K562 (cell line): Measurements from ENCODE around the gene COQ4. TPM values are rescaled to one million over a fixed set of nuclear protein-coding genes. Genes with fewer than 3 reads are reported as not detected.
A peak's percentile ranks its signal among the peaks of the same experiment; 100 is the strongest.

ENCODE experiments used
- ATAC-seq: fragments of 200-7000 bp; cut with Tn5 transposase; 3 replicates; pipeline ENCODE4 v1.9.1; 2020; ENCODE audit warnings: moderate library complexity
- BruUV-seq: library from RNA; stranded (reverse); fragments of 400-500 nt; replicated peaks from 2 replicates; lab custom pipeline; 2021; lab: Mats Ljungman, UMichigan
- CTCF ChIA-PET: fragments of 300-600 bp; formaldehyde crosslinking; extraction: SDS; loops from one replicate; lab custom pipeline; 2021; ENCODE audit warnings: low intra/inter-chr PET ratio; lab: Yijun Ruan, JAX
- POLR2A ChIA-PET: fragments of 300-600, 350-650 bp; sonication (Branson Sonifier 250); formaldehyde crosslinking; extraction: SDS; loops from one replicate; lab custom pipeline; 2021; ENCODE audit warnings: antibody characterized with exemption, inconsistent platforms; lab: Yijun Ruan, JAX
- DNase-seq, 4 experiments: peaks; one replicate each; pipeline versions ENCODE4 v3.0.0 to v3.0.0-alpha.2; 2011 to 2018; ENCODE audit warnings: low spot score in 3 of 4, mixed read lengths in 3 of 4; ENCODE audit errors: extremely low read depth in 1 of 4
- FAIRE-seq: peaks from 2 replicates; lab custom pipeline; 2011; peaks lifted over from hg19 to GRCh38; lab: Jason Lieb, UNC
- H2AFZ ChIP-seq: 2 replicates; pipeline ENCODE4 v1.6.0; 2011; ENCODE audit warnings: low read depth, low read length, control low read depth, inconsistent platforms
- H3K27ac ChIP-seq: fragments of 200-600 bp; 3 replicates; pipeline ENCODE4 v1.8.0; 2011; ENCODE audit warnings: low read depth, mild to moderate bottlenecking, control low read depth, inconsistent platforms, low read length, moderate library complexity, mixed read lengths; ENCODE audit errors: extremely low read depth
- H3K27me3 ChIP-seq, 2 experiments: fragments of 300-600 bp in 1 of 2; 2 replicates in 1 of 2; 3 replicates in 1 of 2; pipeline versions ENCODE4 v1.6.0 to v1.8.0; 2011; ENCODE audit warnings: inconsistent platforms in 2 of 2, low read length in 2 of 2, mild to moderate bottlenecking in 1 of 2, mixed read lengths in 1 of 2, moderate library complexity in 1 of 2; ENCODE audit not compliant: control insufficient read depth in 2 of 2, insufficient read depth in 2 of 2
- H3K36me3 ChIP-seq: fragments of 300-600 bp; 3 replicates; pipeline ENCODE4 v1.8.0; 2011; ENCODE audit warnings: mild to moderate bottlenecking, low read length, inconsistent platforms; ENCODE audit not compliant: control insufficient read depth, insufficient read depth
- H3K4me1 ChIP-seq, 2 experiments: fragments of 200-600 bp in 1 of 2; replicated peaks in 1 of 2; 2 replicates in 1 of 2; 3 replicates in 1 of 2; pipeline versions ENCODE4 v1.5.1 to v1.8.0; 2011; ENCODE audit warnings: inconsistent platforms in 2 of 2, low read length in 2 of 2, mild to moderate bottlenecking in 1 of 2, mixed read lengths in 1 of 2, moderate library complexity in 1 of 2; ENCODE audit not compliant: control insufficient read depth in 2 of 2, insufficient read depth in 2 of 2
- H3K4me2 ChIP-seq: 2 replicates; pipeline ENCODE4 v1.6.1; 2011; ENCODE audit warnings: low read length, control low read depth, inconsistent platforms, mixed read lengths; ENCODE audit not compliant: insufficient read depth
- H3K4me3 ChIP-seq: fragments of 200-600 bp; sonication (generic), shearing (Covaris generic); 2 replicates; pipeline ENCODE4 v1.5.1; 2016; ENCODE audit warnings: control low read depth, inconsistent platforms
- H3K79me2 ChIP-seq: fragments of 200-600 bp; 3 replicates; pipeline ENCODE4 v1.8.0; 2011; ENCODE audit warnings: low read length, inconsistent platforms; ENCODE audit not compliant: control insufficient read depth, insufficient read depth
- H3K9ac ChIP-seq, 2 experiments: 2 replicates each; pipeline versions ENCODE4 v1.6.0 to v1.6.1; 2011; ENCODE audit warnings: low read depth in 2 of 2, low read length in 2 of 2, control low read depth in 1 of 2, inconsistent platforms in 1 of 2, mild to moderate bottlenecking in 1 of 2, mixed read lengths in 1 of 2; ENCODE audit not compliant: insufficient read depth in 1 of 2
- H3K9me1 ChIP-seq: one replicate; pipeline ENCODE4 v1.6.0; 2011; ENCODE audit warnings: inconsistent platforms, mild to moderate bottlenecking, low read length, moderate library complexity; ENCODE audit not compliant: control insufficient read depth, insufficient read depth
- H3K9me3 ChIP-seq: replicated peaks from 2 replicates; pipeline ENCODE4 v1.5.1; 2011; ENCODE audit warnings: low read depth, low read length, inconsistent platforms; ENCODE audit not compliant: control insufficient read depth, insufficient read depth
- H4K20me1 ChIP-seq: replicated peaks from 2 replicates; pipeline ENCODE4 v1.6.1; 2011; ENCODE audit warnings: low read length, inconsistent platforms, mixed read lengths; ENCODE audit not compliant: control insufficient read depth, insufficient read depth
- FOSL1 ChIP-seq: fragments of 200-800 bp; sonication (Bioruptor generic); conservative IDR thresholded peaks from 2 replicates; pipeline ENCODE4 v1.6.1; 2016; ENCODE audit warnings: missing genetic modification characterization, missing compliant biosample characterization
- JUND ChIP-seq, 2 experiments: IDR thresholded peaks; 2 replicates in 1 of 2; 3 replicates in 1 of 2; pipeline ENCODE4 v1.6.1; 2011; ENCODE audit warnings: borderline replicate concordance in 2 of 2, low read depth in 2 of 2, low read length in 2 of 2, improper control_type of control experiment in 1 of 2, missing biosample characterization in 1 of 2, missing genetic modification characterization in 1 of 2, missing genetic modification reagents in 1 of 2
- POLR3A ChIP-seq: IDR thresholded peaks from 2 replicates; pipeline ENCODE4 v1.6.1; 2011; ENCODE audit warnings: borderline replicate concordance, mild to moderate bottlenecking, moderate library complexity; ENCODE audit not compliant: insufficient read length, insufficient read depth; ENCODE audit errors: extremely low read depth
- USF1 ChIP-seq: sonication (generic); formaldehyde crosslinking; IDR thresholded peaks from 2 replicates; pipeline ENCODE4 v1.9.0; 2022; ENCODE audit warnings: mild to moderate bottlenecking, missing genetic modification reagents
- ZNF212 ChIP-seq: fragments of 450-650 bp; formaldehyde crosslinking; IDR thresholded peaks from 2 replicates; pipeline ENCODE4 v1.4.0; 2020; ENCODE audit warnings: mild to moderate bottlenecking
- ZNF224 ChIP-seq: sonication (generic); formaldehyde crosslinking; IDR thresholded peaks from 2 replicates; pipeline ENCODE4 v1.8.0; 2022; ENCODE audit warnings: mild to moderate bottlenecking, missing genetic modification reagents
- ZNF384 ChIP-seq: IDR thresholded peaks from 2 replicates; pipeline ENCODE4 v1.6.1; 2012; ENCODE audit warnings: low read depth, low read length, improper control_type of control experiment
- ZNF512 ChIP-seq: IDR thresholded peaks from 2 replicates; pipeline ENCODE4 v1.6.1; 2016; ENCODE audit warnings: missing genetic modification characterization, missing compliant biosample characterization
- ZNF766 ChIP-seq: fragments of 200-800 bp; sonication (Bioruptor generic); conservative IDR thresholded peaks from 2 replicates; pipeline ENCODE4 v1.6.1; 2016; ENCODE audit warnings: missing genetic modification characterization, missing compliant biosample characterization
- WGBS: fragments of 100-300 bp; shearing (Covaris generic); methylation state at CpG from one replicate; pipeline ENCODE4 v1.1.6; 2016; ENCODE audit warnings: low coverage, mixed read lengths; ENCODE audit not compliant: insufficient coverage; ENCODE audit errors: missing lambda C conversion rate; 5-methylcytosine and 5-hydroxymethylcytosine counted together
- in situ Hi-C: fragments of 300-500 bp; cut with MboI; formaldehyde crosslinking; loops from 4 replicates; pipeline ENCODE4 v1.15.0; 2018; ENCODE audit warnings: inconsistent platforms, mixed read lengths
- intact Hi-C: fragments of 100-400 bp; cut with micrococcal nuclease; formaldehyde crosslinking; loops from 2 replicates; pipeline ENCODE4 v1.14.2; 2022
- polyA plus RNA-seq, 8 experiments: library from polyadenylated mRNA; depleted of rRNA in 4 of 8; stranded (reverse) in 5 of 8; unstranded in 3 of 8; fragments of >200 nt; fragmentation: Nextera tagmentation in 2 of 8; fragmentation: Illumina TruSeq in 1 of 8; extraction: Ambion mirVana in 2 of 8; extraction: Trizol in 1 of 8; gene quantifications; 2 replicates each; pipeline versions ENCODE4 v1.2.1 to v1.2.3, GENCODE V29; 2011 to 2014; ENCODE audit warnings: inconsistent platforms in 1 of 8, missing spikeins in 1 of 8
- total RNA-seq, 7 experiments: library from RNA; depleted of rRNA in 6 of 7; stranded (reverse); fragments of >200 nt in 6 of 7; fragmentation: Illumina TruSeq in 2 of 7; extraction: Trizol in 2 of 7; gene quantifications; 2 replicates each; pipeline versions ENCODE4 v1.2.1 to v1.2.3, GENCODE V29; 2011 to 2021; ENCODE audit warnings: low replicate concordance in 1 of 7

The COQ4 gene
- total and polyA plus RNA-seq, 9 of the 15 experiments (the other 6 are each of a cell fraction or from before 2014, with no cell fraction given), result 9.1 to 135 (median 67.2) TPM

GRCh38 chr9:128372784-128373183 is 50.1 kb downstream of the COQ4 start:
- POLR2A ChIA-PET, result no interaction called here
- in situ Hi-C loops, result loop anchor here (25.0 kb wide), 1 partner anchor 610 kb away; no protein-coding TSS in a partner anchor
- no peak for DNase-seq
- Histone ChIP-seq H3K9ac (peak overlapping the region; percentile 46 to 83; a peak in 2 of 4 replicates), H3K4me1 (peaks cover 13 to 14% of the 10 kb centered on the region in 2 experiments), H3K4me2 (peak overlapping the region; percentile 96), H3K9me1 (no peaks in the 10 kb centered on the region), H3K9me3 (no peaks in the 10 kb centered on the region), H3K36me3 (peaks cover 29% of the 10 kb centered on the region), H3K27ac (peak overlapping the region; percentile 18; the same call in 1 of the 3 replicates), H4K20me1 (no peaks in the 10 kb centered on the region), H3K27me3 (no peaks in the 10 kb centered on the region), H2AFZ (no peak overlapping the region), H3K4me3 (peak overlapping the region; percentile 84; the same call in 1 of the 2 replicates), H3K79me2 (peaks cover 53% of the 10 kb centered on the region)
- CTCF ChIA-PET, result no interaction called here
- no TSS peak for BruUV-seq
- ATAC-seq, result no peak
- FAIRE-seq, result peak; percentile 65
- intact Hi-C loops, result no loop called here
- TF ChIP-seq ZNF384 (peak; percentile 57; the same call in 1 of the 2 replicates), ZNF512 (tag) (no peak), POLR3A (no peak), ZNF212 (CRISPR knock-in tag) (no peak), USF1 (CRISPR knock-in tag) (0 out of 2 replicates have a peak, but pooled peaks have one; percentile 15), FOSL1 (peak; percentile 71), ZNF224 (CRISPR knock-in tag) (no peak), ZNF766 (CRISPR knock-in tag) (no peak), JUND (IDR thresholded peaks at IDR 0.05; ENCODE audit: borderline replicate concordance, low read depth, low read length) (0 out of 2 replicates have a peak, but pooled peaks have one; percentile 33), JUND (tag; IDR thresholded peaks at IDR 0.05; ENCODE audit: borderline replicate concordance, low read depth, low read length) (no peak)
- 50% methylated on average over 1 of the region's 1 CpG for WGBS
